T-helper 2 cell (primary cell): ENCODE results near the gene IFI27.

ENCODE experiments used
- DNase-seq, 5 experiments: peaks; one replicate each; pipeline versions ENCODE4 v3.0.0 to v3.0.0-alpha.2; 2012 to 2022

IFI27 gene

DNA sequence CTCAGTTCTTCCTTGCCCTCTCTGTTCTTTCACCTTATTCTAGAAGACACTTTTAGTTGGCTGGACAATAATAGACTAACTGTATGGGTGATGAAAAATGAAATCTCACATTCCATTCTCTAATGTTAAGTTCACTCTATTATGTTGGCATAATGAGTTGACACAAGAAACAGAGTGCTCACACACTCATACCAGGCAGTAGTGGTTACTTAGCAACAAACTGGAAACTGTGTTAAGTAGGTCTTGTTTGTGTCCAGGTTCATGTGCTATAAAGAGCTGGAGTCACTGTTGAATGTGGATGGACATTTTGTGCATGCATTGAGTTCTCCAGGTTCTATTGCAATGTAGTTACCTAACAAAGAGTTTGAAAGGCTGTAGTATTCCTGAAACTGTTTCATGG, 46.7 kb downstream of the IFI27 start:
- DNase-seq = no peak

DNA sequence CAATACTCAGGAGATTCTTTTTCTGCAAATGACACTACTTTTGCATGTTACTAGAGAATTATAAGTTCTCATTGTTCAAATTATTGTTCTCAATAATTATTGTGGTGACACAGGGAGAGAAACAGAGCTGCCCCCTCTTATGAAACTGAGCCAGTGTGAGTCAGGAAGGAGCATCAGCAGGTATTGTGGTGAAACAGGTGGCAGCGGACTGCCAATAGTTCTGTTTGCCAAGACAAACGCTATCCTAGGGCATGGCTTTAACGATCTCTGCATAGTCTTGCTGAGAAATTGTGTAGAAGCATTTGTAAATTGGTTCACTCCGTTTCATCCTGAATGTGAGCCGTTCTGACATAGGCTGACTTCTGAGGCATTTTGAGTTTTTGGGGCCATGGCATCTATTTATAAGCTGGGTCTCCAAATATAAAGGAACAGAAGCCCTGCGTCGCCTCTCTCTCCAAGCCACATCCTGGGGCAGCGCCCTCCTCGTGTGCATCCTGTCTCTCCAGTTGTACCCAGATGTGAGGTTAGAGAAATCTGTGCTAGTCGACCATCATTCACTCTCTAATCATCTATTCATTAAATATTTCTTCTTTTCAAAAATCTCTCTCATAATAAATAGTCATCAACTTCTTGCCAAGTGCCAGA, 47.8 kb downstream of the IFI27 start:
- DNase-seq = peak in 2 of 5 experiments; percentile 33 to 73

DNA sequence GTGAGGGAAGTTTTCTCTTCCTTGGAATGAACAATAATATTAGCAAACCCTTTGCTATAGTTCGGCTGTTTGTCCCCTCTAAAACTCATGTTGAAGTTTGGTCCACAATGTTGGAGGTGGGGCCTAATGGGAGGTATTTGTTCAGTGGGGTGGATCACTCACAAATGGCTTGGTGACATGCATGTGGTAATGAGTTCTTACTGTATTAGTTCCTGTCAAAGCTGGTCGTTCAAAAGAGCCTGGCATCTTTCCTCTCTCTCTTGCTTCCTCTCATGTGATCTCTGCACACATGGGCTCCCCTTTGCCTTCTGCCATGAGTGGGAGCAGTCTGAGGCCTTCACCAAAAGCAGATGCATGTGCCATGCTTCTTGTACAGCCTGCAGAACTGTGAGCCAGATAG, 50.5 kb downstream of the IFI27 start:
- no peak for DNase-seq

DNA sequence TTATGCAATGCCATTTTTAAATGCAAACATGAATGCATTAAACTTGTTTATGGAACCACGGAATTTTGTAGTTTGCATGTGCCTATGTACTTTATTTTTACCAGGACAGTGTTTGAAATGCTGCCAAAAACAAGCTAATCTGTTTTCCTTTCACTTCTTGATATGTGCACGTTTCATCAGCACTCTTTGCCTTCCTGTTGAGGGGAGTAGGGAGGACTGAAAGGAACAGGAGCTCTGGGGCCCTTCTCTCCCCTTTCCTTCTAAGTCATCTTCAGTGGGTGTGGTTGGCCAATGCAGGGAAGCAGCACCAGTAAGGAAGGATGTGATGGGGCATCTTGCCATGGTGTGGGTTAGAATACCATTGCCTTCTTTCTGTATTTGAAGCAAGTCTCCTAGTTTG, 51.4 kb downstream of the IFI27 start:
- DNase-seq = no peak

DNA sequence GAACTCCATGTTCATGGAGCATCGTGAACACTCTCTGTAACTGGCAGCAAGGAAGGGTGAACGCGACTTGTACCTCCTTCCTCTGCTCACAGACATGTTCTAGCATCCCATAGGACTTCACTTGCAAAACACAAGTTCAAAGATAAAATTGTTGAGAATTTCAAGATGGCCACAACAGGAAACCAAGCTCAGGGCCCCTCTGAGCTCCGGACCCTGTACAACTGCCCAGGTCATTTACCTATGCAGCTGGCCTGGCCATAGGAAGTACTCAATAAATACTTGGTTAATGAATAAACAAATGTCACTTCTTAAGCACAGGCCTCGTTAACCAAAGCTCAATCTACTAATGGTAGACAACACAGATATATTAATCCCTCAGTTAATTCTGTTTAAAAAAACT, 51.9 kb downstream of the IFI27 start:
- DNase-seq = no peak

DNA sequence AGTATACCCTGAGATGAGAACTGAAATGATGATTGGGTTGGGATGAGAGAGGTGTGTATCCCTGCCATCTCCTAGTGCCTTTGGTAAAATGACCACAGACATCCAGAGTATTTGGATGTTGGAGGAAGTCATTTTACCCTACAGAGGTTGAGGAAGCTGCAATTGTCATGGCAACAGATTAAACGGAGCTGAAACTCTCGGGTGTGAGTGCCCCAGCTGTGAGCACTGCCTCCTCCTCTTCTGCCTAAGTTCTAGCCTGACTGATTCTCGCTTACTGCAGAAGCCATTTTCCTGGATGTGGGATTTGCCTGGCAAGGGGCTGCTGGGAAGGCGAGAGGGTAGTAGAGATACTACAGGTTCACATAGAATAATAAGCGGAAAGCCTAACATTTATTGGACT, 53.3 kb downstream of the IFI27 start:
- no peak for DNase-seq

DNA sequence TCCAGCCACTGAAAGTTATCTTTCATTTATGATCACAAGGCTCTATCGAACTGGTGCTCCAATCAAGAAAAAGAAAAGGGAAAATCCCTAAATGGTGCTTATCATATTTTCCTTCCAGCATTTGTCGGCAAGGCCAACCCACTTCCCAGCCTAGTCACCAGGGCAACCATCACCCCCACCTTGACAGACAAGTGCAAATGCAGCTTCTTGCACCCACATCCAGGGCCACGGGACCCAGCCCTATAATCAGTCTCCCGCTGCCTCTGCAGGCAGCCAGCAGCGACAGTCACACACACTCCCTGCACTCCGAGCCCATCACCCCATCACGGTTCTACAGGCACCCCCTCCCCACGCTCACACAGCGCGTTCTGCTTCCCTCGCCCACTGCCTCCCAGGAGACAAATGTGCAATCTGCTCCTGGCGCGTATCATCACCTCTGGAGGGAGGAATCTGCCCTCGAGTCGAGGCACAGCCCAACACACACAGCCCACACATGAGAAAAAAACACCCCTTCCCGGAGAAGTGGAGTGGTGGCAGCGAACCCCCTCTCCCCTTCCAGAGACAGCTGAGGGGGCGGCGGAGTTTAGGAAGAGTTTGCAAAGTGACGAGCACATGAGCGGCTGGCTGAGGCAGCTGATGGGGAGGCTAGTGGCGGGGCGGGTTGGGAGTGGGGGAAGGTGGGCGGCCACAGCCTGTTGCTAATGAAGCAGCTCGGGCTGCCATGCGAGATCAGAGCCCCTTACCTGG, 54.3 kb downstream of the IFI27 start:
- no peak for DNase-seq

DNA sequence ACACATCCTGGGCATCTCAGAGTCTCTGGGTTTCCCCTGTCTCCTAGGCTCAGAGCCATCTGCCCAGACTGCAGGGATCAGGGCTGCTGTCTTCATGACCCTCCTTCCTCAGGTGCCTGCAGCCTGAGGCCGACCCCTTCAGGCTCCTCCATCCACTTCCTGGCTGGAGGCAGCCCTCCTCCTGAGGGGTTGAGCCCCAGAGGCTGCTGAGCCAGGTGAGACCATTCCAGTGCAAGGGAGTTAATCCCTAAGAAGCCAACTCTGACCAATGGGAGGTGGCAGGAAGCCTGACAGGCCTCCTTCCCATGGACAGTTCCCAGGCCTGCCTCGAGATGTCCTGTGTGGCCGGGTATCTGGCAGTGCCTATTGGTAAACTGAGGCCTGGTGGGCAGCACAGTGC, 55.2 kb downstream of the IFI27 start:
- DNase-seq = no peak
